GM18502 (cell line): ENCODE measurements around the gene LGR6.
"Not testable (repeated sequence)": the region's sequence is repeated elsewhere in the genome, so short reads cannot be mapped to it uniquely, and the experiment has no call there.

ENCODE experiments used
- ATAC-seq: cut with Tn5 transposase; IDR thresholded peaks from one replicate; pipeline ENCODE4 v1.9.1; 2021; ENCODE audit warnings: mild to moderate bottlenecking; ENCODE audit not compliant: unreplicated experiment, poor library complexity

The LGR6 gene

DNA sequence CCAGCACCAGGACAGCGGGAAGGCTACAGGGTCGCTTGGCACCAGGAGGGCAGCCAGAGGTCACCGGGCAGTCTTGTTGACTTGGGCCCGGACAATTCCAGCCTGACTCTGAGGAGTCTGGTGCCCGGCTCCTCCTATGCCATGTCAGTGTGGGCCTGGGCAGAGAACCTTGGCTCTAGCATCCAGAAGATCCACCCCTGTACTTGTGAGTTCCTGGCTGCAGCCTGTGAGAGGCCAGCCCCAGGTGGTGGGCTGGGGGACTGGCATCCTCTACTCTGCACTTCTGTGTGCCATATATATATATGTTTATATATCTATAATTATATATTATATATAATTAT lies 21.6 kb upstream of the LGR6 start:
- ATAC-seq: no peak

DNA sequence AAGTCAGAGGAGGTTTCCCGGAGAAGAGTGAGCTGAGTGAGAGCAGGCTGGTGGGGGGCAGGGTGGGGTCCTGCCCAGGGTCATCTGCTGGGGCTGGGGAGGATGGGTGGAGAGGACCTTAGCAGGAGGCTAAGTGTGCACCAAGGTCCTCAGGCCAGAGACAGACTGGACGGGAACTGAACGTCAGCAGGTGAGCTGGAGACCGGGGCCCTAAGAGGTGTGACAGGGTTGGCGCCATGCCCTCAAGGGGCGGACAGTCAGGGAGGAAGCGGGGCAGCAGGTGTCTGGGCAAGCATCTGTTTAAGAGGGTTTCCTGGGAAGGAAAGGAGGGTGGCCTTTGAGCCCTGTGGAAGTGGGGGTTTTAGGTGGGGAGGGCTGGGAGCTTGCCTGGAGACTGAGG lies 19.6 kb upstream of the LGR6 start:
- ATAC-seq: no peak

DNA sequence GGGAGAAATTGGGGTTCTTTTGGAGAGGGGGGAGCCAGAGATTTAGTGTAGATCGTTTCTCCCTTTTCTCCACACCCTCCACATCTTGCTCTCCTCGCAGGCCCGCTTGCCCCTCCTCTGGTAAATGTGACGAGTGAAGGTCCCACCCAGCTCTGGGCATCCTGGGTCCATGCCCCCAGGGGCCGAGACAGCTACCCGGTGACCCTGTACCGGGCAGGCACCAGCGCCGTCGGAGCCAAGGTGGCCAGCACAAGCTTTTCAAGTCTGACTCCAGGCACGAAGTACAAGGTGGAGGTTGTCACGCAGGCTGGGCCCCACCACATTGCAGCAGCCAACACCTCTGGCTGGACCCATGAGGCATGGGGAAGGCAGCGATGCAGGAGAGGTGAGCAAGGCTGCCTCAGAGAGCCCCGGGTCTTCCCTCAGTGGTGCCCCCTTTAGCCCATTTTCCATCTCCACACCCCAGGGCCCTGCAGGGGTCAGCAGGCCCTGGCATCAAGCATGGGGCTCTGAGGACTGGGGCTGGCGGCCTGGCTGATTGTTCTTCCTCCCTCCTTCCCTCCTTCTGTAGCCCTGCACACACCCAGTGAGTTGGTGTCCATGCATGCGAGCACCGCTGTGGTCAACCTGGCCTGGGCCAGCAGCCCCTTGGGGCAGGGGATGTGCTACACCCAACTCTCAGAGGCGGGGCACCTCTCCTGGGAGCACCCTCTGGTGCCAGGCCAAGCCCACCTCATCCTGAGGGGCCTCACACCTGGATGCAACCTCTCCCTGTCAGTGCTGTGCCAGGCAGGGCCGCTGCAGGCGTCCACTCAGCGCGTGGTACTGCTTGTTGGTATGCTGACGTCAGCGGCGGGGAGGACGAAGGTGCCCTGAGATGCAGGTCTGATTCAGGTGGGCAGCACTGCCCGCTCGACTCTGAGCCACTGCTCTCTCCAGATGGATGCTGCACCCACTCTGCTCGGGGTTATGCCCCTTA lies 16.4 kb upstream of the LGR6 start:
- ATAC-seq: no peak

DNA sequence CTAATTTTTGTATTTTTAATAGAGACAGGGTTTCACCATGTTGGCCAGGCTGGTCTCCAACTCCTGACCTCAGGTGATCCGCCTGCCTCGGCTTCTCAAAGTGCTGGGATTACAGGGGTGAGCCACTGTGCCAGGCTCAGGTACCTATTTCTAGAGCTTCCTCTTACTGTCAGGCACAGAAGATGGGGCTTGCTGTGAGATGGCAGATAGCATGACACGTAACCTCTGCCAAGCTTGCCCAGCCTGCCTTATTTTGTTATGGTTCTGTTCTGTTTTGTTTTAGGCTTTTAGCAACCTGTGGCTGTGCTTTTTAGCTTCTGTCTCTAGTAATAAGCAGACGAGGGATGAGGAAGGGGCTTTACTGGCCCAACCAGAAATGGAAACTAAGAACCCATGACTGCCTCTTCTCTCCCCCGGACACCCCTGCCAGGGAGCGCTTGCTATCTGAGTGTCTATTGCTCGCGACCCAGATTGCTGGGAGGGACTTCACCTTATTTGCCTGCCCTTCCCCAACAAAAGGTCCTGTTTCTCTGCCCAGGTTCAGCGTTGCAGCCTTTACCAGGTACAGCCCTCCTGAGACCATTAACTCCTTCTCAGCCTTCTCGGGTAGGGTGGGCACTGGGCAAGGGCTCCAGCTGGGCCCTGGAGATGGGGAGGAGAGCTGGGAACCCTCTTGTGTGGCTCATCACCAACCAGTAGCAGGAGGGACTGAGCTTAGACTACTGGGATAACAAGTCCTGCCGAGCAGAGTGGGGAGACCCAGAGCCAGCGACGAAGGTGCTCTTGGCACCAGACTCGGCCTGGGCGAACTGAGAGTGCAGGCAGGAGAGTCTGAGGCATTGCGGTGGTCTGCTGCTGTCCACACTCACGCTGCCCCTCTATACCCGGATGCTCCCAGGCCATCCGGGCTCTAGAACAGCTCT lies 13.5 kb upstream of the LGR6 start:
- ATAC-seq: no peak

DNA sequence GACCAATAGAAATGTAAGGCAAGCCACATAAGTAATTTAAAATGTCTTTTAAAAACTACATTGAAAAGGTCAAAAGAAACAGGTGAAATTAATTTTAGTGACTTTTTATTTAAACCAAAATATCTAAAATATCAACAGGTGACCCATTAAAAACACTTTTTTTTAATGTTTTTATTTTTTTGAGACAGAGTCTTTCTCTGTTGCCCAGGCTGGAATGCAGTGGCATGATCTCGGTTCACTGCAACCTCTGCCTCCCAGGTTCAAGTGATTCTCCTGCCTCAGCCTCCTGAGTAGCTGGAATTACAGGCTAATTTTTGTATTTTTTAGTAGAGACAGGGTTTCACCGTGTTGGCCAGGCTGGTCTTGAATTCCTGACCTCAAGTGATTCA lies 12.9 kb upstream of the LGR6 start:
- not testable (repeated sequence) for ATAC-seq

DNA sequence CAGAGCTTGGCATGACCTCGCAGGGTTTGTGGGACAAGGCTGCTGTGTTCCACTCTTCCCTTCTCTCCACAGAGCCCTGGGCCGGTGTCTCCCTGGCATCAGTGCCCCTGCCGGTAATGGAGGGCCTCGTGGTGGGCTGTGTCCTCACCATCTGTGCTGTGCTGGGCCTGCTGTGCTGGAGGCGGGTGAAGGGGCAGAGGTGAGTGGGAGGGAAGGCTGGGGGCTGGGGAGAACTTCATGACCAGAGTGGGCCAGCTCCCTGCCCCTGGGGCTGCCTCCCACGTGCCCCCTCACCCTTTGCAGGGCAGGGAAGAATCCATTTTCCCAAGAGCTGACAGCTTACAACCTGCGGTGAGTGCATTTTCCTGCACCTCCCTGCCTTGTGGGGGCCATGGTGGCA lies 12.0 kb upstream of the LGR6 start:
- no peak for ATAC-seq

DNA sequence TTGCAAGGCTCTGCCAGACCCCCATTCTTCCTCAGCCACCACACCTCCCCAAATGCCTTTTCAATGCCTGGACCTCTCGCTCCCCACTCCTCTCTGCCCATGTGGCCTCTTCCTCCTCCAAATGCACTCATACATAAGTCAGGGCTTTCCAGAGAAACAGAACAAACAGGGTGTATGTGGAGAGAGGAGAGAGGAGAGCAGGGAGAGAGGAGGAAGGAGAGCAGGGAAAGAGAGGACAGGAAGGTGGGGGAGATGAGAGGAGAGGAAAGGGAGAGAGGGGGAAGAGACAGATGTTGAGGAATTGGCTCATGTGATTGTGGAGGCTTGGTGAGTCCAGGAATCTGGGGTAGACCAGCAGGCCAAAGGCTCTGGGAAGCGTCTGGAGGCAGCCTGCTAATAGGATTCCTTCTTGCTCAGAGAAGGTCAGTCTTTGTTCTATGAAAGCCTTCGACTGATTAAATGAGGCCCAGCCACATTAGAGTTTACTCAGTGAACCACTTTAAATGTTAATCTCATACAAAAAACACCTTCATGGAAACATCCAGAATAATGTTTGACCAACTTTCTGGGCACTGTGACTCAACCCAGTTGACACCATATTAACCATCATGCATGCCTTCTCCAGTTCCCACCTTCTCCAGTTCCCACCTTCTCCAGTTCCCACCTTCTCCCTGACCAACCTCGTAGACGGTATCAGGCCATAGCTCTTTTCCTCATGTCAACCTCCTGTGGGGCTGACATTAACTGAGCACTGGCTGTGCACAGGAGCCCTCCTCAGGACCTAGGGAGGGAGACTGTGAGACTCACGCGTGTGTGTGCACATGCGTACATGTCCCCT lies 11.3 kb upstream of the LGR6 start:
- no peak for ATAC-seq

DNA sequence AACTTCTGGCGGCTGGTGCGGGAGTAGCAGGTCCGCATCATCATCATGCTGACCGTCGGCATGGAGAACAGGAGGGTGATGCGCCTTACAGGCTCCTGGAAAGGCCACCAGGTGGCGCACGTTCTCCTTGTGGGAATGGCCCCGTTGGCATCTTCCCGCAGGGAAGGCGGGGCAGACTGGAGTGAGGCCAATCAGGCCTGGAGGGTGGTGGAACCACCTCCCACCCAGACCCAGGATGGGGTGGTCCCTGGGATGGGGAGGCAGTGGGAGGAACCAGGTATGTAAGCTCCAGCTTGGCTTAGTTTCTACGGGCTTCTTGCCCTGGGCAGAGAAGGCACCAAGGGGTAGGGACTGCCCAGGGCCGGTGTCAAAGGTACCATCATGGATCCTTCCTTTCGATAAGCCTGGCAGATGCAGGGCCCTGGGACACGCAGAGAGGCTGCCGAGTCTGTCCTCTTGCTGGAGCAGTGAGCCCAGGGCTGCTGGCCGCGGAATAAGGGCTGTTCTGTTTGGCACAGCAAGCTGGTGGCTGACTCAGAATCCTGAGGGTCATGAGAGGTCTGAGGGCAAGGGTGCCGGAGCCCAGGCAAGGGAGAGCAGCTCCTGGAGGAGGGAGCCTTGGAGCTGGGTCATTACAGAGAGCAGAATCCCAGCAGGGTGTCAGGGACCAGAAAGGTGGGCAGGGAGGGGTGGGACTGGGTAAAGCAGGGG lies 8.7 kb upstream of the LGR6 start:
- ATAC-seq: peak; percentile 65

DNA sequence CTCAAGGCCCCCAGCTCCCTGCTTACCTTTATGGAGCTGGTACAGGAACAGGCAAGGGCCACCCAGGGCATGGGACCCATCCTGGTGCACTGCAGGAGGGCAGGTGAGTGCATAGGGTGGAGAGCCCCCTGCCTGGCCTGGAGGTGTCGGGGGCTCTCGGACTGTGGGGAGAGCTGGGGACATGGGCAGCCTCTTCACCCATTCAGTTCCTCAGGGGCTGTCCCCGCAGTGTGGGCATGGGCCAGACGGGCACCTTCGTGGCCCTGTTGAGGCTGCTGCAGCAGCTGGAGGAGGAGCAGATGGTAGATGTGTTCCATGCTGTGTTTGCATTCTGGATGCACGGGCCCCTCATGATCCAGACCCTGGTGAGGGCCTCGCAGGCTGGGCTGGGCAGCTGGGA lies 7.3 kb upstream of the LGR6 start:
- no peak for ATAC-seq

DNA sequence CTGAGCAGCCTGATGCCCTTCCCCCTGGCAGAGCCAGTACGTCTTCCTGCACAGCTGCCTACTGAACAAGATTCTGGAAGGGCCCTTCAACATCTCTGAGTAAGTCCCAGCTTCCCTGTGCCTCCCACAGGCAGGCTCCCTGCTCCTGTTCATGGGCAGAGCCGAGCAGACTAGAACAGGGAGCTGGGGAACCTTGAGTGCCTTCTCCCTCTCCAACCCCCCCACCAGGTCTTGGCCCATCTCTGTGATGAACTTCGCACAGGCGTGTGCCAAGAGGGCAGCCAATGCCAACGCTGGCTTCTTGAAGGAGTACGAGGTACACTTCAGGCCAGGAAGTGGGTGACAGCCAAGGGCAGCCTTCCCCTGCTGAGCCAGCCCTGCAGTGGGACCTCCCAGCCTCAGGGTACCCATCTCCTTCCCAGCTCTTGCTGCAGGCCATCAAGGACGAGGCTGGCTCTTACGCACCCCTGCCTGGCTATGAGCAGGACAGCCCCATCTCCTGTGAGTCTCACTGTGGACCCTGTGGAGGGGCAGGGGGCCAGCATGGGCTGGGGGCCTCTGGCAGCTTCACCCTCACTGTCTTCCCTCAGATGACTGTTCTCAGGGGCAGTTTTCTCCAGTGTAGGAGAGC lies 6.4 kb upstream of the LGR6 start:
- no peak for ATAC-seq

DNA sequence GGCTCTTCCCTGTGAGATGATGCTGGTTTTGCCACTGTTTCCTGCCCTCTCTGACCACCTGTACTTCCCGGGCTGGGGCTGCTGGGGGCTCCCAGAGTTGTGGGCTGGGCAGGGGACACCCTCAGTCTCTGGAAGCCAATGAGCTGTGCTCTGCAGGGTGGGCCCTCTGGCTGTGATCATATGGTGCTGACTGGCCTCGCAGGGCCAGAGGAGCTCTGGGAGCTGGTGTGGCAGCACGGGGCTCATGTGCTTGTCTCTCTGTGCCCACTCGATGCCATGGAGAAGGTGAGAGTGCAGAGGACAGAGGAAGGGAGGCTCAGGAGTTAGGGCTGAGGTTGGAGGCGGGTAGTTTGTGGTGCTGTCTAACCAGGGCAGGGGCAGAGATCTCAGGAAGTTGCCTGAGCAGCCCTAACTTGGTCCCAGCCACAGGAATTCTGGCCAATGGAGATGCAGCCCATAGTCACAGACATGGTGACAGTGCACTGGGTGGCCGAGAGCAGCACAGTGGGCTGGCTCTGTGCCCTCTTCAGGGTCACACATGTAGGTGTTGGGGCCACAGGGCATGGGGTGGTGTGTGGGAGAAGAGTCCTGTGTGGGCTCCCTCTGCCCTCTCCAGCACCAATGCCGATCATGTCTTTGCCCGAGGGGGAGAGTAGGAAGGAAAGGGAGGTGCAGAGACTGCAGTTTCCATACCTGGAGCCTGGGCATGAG lies 5.7 kb upstream of the LGR6 start:
- ATAC-seq: no peak

DNA sequence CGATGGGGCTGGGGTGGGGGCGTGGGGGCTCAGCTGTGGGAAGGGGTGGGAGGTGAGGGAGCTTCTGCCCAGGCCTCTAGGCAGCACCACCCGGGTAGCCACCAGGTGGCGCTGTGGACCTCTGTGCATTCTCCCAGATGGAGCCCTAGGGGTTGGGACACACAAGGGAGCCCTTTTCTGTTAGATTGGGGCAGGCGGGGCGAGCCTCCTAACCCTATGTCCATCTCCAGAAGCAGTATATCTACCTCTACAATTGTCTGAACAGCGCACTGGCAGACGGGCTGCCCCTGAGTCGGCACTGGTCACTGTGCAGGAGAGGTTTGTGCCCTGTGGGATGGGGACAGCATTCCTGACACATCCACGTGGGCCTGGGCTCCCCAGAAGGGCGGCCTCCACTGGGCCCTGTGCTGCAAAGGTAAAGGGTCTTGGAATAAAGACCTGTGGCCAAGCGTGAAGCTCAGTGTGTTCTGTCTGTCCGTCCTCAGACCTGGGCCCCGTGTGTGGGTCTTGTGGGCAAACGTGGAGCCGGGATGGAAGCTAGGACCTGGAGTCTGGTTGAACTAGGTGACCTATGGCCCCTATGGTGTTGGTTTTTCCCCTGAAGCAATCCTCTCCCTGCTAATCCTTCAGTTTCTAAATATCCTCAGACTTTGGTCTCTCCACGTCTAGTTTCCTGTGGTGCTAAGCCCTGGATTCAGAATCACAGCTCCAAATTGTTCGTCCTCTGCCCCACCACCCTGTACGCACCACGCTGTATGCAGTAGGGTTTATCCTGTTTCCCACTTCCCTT lies 4.4 kb upstream of the LGR6 start:
- ATAC-seq: peak; percentile 41

DNA sequence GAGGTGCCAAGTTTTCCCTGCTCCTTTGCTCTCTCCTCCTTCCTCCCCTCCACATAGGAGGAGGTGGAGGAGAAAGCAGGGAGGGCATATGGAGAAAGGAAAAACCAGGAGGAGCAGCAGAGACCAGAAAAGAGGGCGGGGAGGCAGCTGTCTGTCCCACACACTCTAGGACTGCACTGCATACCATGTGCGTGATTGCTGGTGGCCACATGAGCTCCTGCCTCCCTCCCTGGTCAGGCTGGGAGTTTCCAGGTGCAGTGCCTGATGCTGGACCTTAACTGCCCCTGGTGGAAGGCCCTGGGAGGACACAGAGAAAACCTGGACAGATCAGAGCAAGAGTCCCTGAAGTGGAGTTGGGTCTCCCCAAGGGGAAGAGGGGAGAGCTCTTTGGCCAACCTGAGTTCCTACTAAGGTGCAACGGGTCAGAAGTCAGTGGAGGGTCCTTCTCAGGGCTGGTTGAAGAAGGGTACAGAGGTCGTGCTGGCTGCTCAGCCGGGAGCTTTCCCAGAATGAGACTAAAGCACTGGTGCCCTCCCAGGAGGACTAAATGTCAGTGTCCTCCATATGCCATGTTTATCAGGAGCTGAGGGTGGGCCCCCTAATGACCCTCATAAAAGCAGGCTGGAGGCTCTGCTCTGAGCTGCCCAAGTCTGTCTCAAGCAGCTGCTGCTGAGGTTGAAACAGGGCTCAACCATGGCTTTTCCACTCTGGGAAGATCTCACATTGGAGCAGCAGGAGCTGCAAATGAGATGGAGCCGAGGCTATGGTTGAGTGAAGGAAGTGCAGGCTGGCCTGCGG lies 3.5 kb upstream of the LGR6 start:
- ATAC-seq: no peak

DNA sequence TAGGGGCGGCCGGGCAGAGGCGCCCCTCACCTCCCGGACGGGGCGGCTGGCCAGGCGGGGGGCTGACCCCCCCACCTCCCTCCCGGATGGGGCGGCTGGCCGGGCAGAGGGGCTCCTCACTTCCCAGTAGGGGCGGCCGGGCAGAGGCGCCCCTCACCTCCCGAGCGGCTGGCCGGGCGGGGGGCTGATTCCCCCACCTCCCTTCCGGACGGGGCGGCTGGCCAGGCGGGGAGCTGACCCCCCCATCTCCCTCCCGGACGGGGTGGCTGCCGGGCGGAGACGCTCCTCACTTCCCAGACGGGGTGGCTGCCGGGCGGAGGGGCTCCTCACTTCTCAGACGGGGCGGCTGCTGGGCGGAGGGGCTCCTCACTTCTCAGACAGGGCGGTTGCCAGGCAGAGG lies 2.2 kb upstream of the LGR6 start:
- not testable (repeated sequence) for ATAC-seq

DNA sequence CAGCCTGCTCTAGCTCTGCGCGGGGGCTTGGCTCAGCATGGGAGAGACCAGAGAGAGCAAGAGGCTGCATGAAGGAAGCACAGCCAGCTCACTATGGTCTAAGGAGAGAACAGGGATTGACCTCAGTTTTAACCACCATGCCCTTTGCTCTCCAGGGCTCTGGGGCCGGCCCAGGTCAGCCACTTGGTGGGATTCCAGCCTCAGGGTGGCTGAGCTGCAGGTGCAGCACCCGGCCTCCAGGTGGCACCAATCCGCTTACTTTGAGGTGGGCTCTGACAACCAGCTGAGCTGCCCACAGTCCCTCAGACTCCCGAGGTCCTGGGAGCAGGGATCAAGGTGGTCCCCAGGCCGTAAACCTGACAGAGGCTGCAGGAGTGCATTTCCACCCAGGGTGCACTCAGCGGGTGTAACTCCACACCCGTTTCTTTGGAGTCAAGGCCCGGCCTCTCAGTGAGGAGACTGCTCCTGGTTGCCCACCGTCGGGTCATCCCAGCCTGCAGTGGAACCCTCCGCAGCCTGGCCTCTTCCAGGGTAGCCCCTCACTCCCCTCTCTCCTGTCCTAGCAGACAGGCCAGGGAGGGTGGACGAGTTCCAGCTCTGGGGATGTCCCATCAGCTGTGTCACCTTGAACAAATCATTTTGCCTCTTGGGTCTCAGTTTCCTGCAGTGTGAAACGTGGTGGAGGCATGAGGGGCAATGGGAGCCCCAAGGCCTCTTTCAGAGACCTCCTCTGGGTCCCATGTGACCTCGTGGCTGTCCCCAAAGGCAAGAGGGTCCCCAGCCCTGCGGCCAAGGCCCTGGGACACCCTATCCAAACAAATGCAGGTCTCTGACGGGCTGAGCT lies 607 bp upstream of the LGR6 start:
- no peak for ATAC-seq

DNA sequence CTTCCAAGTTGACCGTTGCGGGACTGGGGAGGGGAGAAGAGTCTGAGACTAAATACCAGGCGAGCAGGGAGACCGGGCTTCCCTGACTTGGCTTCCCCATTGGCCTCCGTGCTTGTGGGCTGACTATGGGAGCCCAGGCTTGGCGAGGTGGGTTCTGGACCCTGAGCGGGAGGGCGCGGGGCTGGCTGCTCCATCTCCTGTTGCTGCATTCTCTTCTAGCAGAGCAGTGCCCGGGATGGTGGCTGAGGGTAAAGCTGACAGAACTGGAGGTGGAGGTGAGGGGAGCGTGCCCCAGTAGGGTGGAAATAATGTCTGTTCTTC lies 689 bp downstream of the LGR6 start:
- ATAC-seq: no peak
